HCT116 (cell line): ENCODE data around the gene COPZ1. TPM values are rescaled to one million over a fixed set of nuclear protein-coding genes. Genes with fewer than 3 reads are reported as not detected.

Experiments
- ATAC-seq: fragments of 200-7000 bp; cut with Tn5 transposase; 2 replicates; pipeline ENCODE4 v1.9.1; 2020; ENCODE audit warnings: mild to moderate bottlenecking, moderate library complexity
- BruUV-seq: library from RNA; stranded (reverse); fragments of 400-500 nt; replicated peaks from 2 replicates; lab custom pipeline; 2021; lab: Mats Ljungman, UMichigan
- CTCF ChIA-PET: fragments of 300-600 bp; sonication (Branson Sonifier 250); formaldehyde crosslinking; loops from one replicate; lab custom pipeline; 2021; ENCODE audit warnings: antibody characterized with exemption; lab: Charles Lee
- POLR2A ChIA-PET: fragments of 300-600, 350-600 bp; sonication (Branson Sonifier 250); formaldehyde crosslinking; loops from one replicate; lab custom pipeline; 2021; ENCODE audit warnings: antibody characterized with exemption; lab: Charles Lee
- RAD21 ChIA-PET, 2 experiments: fragments of 300-600 bp; sonication (Branson Sonifier 250); formaldehyde crosslinking; loops; one replicate each; lab custom pipeline; 2023; ENCODE audit warnings: low total read pairs in 2 of 2; ENCODE audit not compliant: uncharacterized antibody in 2 of 2, unreplicated experiment in 2 of 2, low non-redundant PET in 1 of 2; lab: Charles Lee
- DNase-seq: peaks from one replicate; pipeline ENCODE4 v3.0.0-alpha.2; 2010; ENCODE audit warnings: low read depth, low spot score
- H2AFZ ChIP-seq: fragments of 200-600 bp; shearing (Covaris generic), sonication (generic); 2 replicates; pipeline ENCODE4 v1.6.1; 2017; ENCODE audit warnings: low read depth, mixed run types, mixed read lengths, antibody characterized with exemption, low read length; ENCODE audit not compliant: poor library complexity, severe bottlenecking
- H3K27ac ChIP-seq: 2 replicates; pipeline ENCODE4 v1.5.1; 2012; ENCODE audit warnings: low read depth, low read length
- H3K27me3 ChIP-seq: fragments of 200-600 bp; sonication (generic); 2 replicates; pipeline ENCODE4 v1.6.1; 2016; ENCODE audit warnings: mixed run types, low read length, mixed read lengths; ENCODE audit not compliant: insufficient read depth
- H3K36me3 ChIP-seq, 2 experiments: fragments of 200-500 bp in 1 of 2; fragments of 200-600 bp in 1 of 2; sonication (Bioruptor generic) in 1 of 2; sonication (generic) in 1 of 2; 2 replicates each; pipeline versions ENCODE4 v1.5.1 to v1.6.1; 2014 to 2016; ENCODE audit warnings: low read length in 2 of 2, inconsistent platforms in 1 of 2, mixed read lengths in 1 of 2, mixed run types in 1 of 2; ENCODE audit not compliant: insufficient read depth in 2 of 2, control insufficient read depth in 1 of 2
- H3K4me1 ChIP-seq, 2 experiments: fragments of 200-600 bp in 1 of 2; sonication (generic) in 1 of 2; 2 replicates each; pipeline versions ENCODE4 v1.5.1 to v1.6.1; 2012 to 2017; ENCODE audit warnings: low read length in 2 of 2, inconsistent platforms in 1 of 2, mild to moderate bottlenecking in 1 of 2, mixed read lengths in 1 of 2, mixed run types in 1 of 2, moderate library complexity in 1 of 2; ENCODE audit not compliant: insufficient read depth in 2 of 2, control insufficient read depth in 1 of 2
- H3K4me2 ChIP-seq: fragments of 200-600 bp; sonication (generic); 2 replicates; pipeline ENCODE4 v1.6.1; 2017; ENCODE audit warnings: mixed run types, low read length, mixed read lengths
- H3K4me3 ChIP-seq, 2 experiments: fragments of 200-600 bp in 1 of 2; sonication (generic) in 1 of 2; replicated peaks in 1 of 2; 2 replicates each; pipeline ENCODE4 v1.5.1; 2011 to 2016; ENCODE audit warnings: low read length in 2 of 2, control low read depth in 1 of 2, low read depth in 1 of 2, mild to moderate bottlenecking in 1 of 2, mixed read lengths in 1 of 2, mixed run types in 1 of 2
- H3K79me2 ChIP-seq: fragments of 200-600 bp; sonication (generic); 2 replicates; pipeline ENCODE4 v1.6.1; 2017; ENCODE audit warnings: mild to moderate bottlenecking, mixed run types, low read length, moderate library complexity, mixed read lengths; ENCODE audit not compliant: insufficient read depth
- H3K9ac ChIP-seq: fragments of 200-600 bp; sonication (generic); 2 replicates; pipeline ENCODE4 v1.6.1; 2016; ENCODE audit warnings: low read length, mixed read lengths
- H3K9me2 ChIP-seq: fragments of 200-600 bp; sonication (generic), shearing (Covaris generic); 2 replicates; pipeline ENCODE4 v1.6.1; 2017; ENCODE audit warnings: mixed run types, mild to moderate bottlenecking, moderate library complexity; ENCODE audit not compliant: insufficient read depth
- H3K9me3 ChIP-seq, 2 experiments: fragments of 200-500 bp in 1 of 2; fragments of 200-600 bp in 1 of 2; sonication (Bioruptor generic) in 1 of 2; sonication (generic) in 1 of 2; 2 replicates each; pipeline ENCODE4 v1.6.1; 2014 to 2017; ENCODE audit warnings: low read length in 2 of 2, mixed read lengths in 2 of 2, inconsistent platforms in 1 of 2, low read depth in 1 of 2, mild to moderate bottlenecking in 1 of 2, mixed run types in 1 of 2, moderate library complexity in 1 of 2; ENCODE audit not compliant: control insufficient read depth in 1 of 2, insufficient read depth in 1 of 2
- H4K20me1 ChIP-seq: fragments of 200-600 bp; sonication (generic), shearing (Covaris generic); 2 replicates; pipeline ENCODE4 v1.6.1; 2017; ENCODE audit warnings: mixed run types, mild to moderate bottlenecking, moderate library complexity; ENCODE audit not compliant: insufficient read depth
- CBX3 ChIP-seq: IDR thresholded peaks from 2 replicates; pipeline ENCODE4 v1.6.1; 2012; ENCODE audit warnings: low read depth
- CEBPB ChIP-seq: IDR thresholded peaks from 2 replicates; pipeline ENCODE4 v1.6.1; 2012; ENCODE audit warnings: low read depth
- EGR1 ChIP-seq: IDR thresholded peaks from 2 replicates; pipeline ENCODE4 v1.6.1; 2012; ENCODE audit warnings: low read depth
- EZH2phosphoT487 ChIP-seq: fragments of 200-600 bp; IDR thresholded peaks from 2 replicates; pipeline ENCODE4 v1.6.1; 2018; ENCODE audit warnings: antibody characterized with exemption, borderline replicate concordance
- FOSL1 ChIP-seq: IDR thresholded peaks from 2 replicates; pipeline ENCODE4 v1.6.1; 2012; ENCODE audit warnings: low read depth
- MAX ChIP-seq: IDR thresholded peaks from 2 replicates; pipeline ENCODE4 v1.6.1; 2012
- POLR2A ChIP-seq: IDR thresholded peaks from 2 replicates; pipeline ENCODE4 v1.7.0; 2011; ENCODE audit warnings: borderline replicate concordance; ENCODE audit not compliant: insufficient read depth, insufficient read length; ENCODE audit errors: extremely low read depth
- POLR2AphosphoS5 ChIP-seq: IDR thresholded peaks from 2 replicates; pipeline ENCODE4 v1.6.1; 2011; ENCODE audit warnings: mild to moderate bottlenecking, low read depth, low read length, moderate library complexity
- RAD21 ChIP-seq: IDR thresholded peaks from 2 replicates; pipeline ENCODE4 v1.6.1; 2012; ENCODE audit warnings: low read depth, mild to moderate bottlenecking
- SIN3A ChIP-seq: IDR thresholded peaks from 2 replicates; pipeline ENCODE4 v1.6.1; 2012; ENCODE audit warnings: low read depth
- SRF ChIP-seq: IDR thresholded peaks from 2 replicates; pipeline ENCODE4 v1.6.1; 2012; ENCODE audit warnings: low read depth
- TCF7L2 ChIP-seq: IDR thresholded peaks from 2 replicates; pipeline ENCODE4 v1.7.0; 2011; ENCODE audit warnings: borderline replicate concordance, inconsistent platforms; ENCODE audit not compliant: insufficient read depth, insufficient read length; ENCODE audit errors: extremely low read depth
- YY1 ChIP-seq: IDR thresholded peaks from 2 replicates; pipeline ENCODE4 v1.6.1; 2011; ENCODE audit warnings: low read length, low read depth, moderate library complexity, mild to moderate bottlenecking; ENCODE audit not compliant: insufficient replicate concordance; ENCODE audit errors: extremely low read depth
- ZBTB33 ChIP-seq: IDR thresholded peaks from 2 replicates; pipeline ENCODE4 v1.6.1; 2011; ENCODE audit warnings: mild to moderate bottlenecking, low read length, moderate library complexity; ENCODE audit not compliant: insufficient replicate concordance; ENCODE audit errors: extremely low read depth
- intact Hi-C: fragments of 100-400 bp; cut with micrococcal nuclease; formaldehyde crosslinking; loops from 2 replicates; pipeline ENCODE4 v1.10.0; 2022
- total RNA-seq: library from RNA; stranded (reverse); gene quantifications from one replicate; pipeline ENCODE4 v1.2.1, GENCODE V29; 2021; ENCODE audit not compliant: unreplicated experiment
- TF ChIP-seq, protein P1 (sequence below): IDR thresholded peaks from 2 replicates; pipeline ENCODE4 v1.6.1; 2012

Gene COPZ1
- total RNA-seq, 1 experiment from 2014 or later = 191 TPM

DNA sequence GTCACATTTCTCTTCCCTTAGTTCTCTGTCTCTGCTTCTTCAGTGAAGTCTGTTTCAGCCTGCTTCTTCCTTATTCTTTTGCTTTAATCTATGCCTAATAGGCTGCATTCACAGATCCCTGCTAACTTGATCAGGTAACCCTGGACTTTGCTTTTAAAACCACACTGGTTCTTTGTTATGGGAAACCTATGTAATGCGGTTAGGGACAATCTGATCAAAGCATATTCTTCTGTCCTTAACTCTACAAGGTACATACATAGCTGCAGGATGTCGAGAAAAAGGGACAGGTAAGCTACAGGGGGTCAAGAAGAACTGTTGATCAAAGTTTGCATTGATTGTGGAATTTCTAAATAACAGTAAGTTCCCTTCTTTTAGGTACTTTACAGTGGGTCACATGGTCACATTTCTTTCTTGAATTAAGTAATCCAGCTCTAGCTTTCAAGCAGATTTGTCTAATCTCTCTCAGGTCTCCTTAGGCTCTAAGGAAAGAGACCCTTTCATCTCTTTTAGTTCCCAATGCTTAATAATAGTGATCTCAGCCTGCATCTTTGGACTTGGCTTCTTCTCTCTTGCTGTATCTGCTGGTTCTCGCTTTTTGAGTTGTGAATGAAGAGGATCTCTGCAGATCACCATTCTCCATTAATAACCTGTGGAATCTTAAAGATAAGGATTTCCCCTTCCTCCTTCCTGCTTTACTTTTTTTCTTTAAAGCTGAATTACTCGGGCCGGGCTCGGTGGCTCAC lies 3.8 kb downstream of the COPZ1 start (continued):
- TF ChIP-seq ZBTB33 = no peak
- no peak for TF ChIP-seq CBX3
- TF ChIP-seq POLR2AphosphoS5 = 0 out of 2 replicates have a peak, but pooled peaks have one; percentile 2
- TF ChIP-seq SRF = no peak
- TF ChIP-seq MAX = peak; percentile 5; the same call in 1 of the 2 replicates

- peak overlapping the region; percentile 80 for H3K4me2 ChIP-seq
- H3K27me3 ChIP-seq = no peaks in the 10 kb centered on the region
- H3K9ac ChIP-seq = peak overlapping the region; percentile 68
- peak overlapping the region; percentile 77; the same call in 1 of the 2 replicates for H3K27ac ChIP-seq
- no TSS peak for BruUV-seq
- intact Hi-C loops = loop anchor here (5.0 kb wide), 1 partner anchor 33 kb away; the partner anchor contains the start of gene GPR84
- peaks cover 41 to 59% of the 10 kb centered on the region in 2 experiments for H3K4me1 ChIP-seq
- ChIA-PET CTCF (no interaction called here), POLR2A (interaction anchor here (5.9 kb wide), 1 partner anchor 49 kb away, joined by 73 read pairs; the partner anchor contains the start of genes CBX5 and HNRNPA1), RAD21 (no interaction called here)
- H2AFZ ChIP-seq = no peak overlapping the region
- no peaks in the 10 kb centered on the region for H3K9me3 ChIP-seq
- peaks cover 6 to 12% of the 10 kb centered on the region in 2 experiments; a peak in 3 of 4 replicates for H3K36me3 ChIP-seq
- H4K20me1 ChIP-seq = 0 out of 2 replicates have a peak, but pooled peaks cover 3% of the 10 kb centered on the region
- ATAC-seq (no peak), DNase-seq (no peak)
- H3K4me3 ChIP-seq = peak overlapping the region in 1 of 2 experiments; percentile 19; a peak in 1 of 4 replicates
- H3K79me2 ChIP-seq = peaks cover 92% of the 10 kb centered on the region
- no peaks in the 10 kb centered on the region for H3K9me2 ChIP-seq
- TF ChIP-seq SRF (no peak), ZBTB33 (no peak), MAX (no peak), POLR2A (no peak), TCF7L2 (no peak), SIN3A (no peak), RAD21 (no peak), EGR1 (no peak), YY1 (no peak), FOSL1 (no peak), EZH2phosphoT487 (no peak), CEBPB (no peak), CBX3 (no peak)
- TF ChIP-seq, protein P1, sequence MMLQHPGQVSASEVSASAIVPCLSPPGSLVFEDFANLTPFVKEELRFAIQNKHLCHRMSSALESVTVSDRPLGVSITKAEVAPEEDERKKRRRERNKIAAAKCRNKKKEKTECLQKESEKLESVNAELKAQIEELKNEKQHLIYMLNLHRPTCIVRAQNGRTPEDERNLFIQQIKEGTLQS = no peak
These were observed 4.8 kb downstream of the COPZ1 start for GRCh38 chr12:54329759-54330158.
